NCI-H526 (cell line): ENCODE measurements around the gene NTPCR.
"Not testable (repeated sequence)": the region's sequence is repeated elsewhere in the genome, so short reads cannot be mapped to it uniquely, and the experiment has no call there.

Source experiments
- DNase-seq, 2 experiments: peaks; one replicate each; lab custom pipeline; 2025; lab: John Stamatoyannopoulos, UW

Gene NTPCR, protein sequence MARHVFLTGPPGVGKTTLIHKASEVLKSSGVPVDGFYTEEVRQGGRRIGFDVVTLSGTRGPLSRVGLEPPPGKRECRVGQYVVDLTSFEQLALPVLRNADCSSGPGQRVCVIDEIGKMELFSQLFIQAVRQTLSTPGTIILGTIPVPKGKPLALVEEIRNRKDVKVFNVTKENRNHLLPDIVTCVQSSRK

DNA sequence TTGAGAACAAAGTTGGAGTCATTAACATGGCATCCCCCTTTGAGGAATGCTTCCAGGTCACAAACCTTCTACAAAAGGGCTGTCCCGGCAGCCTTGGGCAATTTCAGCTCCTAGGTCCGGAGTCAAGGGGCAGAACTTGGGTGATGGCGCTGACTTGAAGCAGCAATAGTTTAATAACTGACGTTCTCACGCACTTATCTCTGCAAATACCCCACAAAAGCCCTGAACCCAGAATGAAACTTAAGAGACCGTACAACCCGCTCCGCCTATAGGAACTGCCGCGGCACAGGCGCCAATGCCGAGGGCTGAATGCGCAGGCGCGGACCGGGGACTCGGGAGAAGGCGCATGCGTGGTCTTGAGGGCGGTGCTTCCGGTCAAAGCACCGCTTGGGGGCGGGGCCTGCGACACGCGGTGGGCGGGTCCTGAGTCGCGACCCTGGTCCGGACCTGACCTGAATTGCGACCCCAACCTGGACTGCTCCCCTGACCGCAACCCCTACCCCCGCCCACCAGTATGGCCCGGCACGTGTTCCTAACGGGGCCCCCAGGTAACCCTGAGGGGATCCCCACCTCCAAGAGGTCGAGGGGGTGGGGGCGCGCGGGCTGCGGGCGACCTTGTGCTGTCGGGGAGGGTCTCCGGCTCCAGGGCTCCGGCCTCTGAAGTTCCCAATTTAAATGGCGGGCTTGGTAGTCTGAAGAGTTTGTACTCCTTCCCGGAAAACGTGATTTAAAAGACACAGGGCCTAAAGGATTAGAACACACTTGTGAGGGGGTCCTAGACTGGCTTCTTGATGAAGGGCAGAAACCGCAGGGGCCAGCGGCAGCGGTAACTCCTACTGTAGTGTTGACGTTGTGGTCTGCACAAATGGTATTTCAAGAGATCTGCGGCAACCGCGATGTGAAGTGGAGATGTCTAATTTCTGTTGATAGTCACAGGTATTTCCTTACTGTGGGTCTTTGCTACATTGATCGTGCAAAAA is at the start of gene NTPCR:
Gene NTPCR (plus strand): TSS at position 415 of the 980 bp plus-strand sequence. CDS start 100 bp downstream, at position 515.
- peak; percentile 45 to 94 for DNase-seq

DNA sequence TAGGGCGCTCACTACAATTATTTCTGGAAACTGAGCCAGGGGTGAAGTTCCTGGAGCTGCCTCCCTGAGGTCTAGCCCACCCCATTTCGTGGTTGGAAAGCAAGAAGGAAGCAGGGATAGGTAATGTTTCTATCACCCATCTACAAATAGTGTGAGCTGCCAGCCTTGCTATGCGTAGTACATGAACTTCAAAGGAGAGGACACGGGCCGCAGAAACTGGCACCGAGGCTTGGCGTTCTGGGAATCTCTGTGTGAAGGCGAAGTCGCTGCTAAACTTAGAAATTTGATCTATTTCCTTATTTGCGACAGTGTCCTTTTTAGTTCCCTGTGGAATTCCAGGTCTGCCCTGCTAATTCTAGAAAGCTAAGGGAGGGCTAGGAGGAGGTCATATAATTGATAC is 49.6 kb upstream of the NTPCR start:
- no peak for DNase-seq

DNA sequence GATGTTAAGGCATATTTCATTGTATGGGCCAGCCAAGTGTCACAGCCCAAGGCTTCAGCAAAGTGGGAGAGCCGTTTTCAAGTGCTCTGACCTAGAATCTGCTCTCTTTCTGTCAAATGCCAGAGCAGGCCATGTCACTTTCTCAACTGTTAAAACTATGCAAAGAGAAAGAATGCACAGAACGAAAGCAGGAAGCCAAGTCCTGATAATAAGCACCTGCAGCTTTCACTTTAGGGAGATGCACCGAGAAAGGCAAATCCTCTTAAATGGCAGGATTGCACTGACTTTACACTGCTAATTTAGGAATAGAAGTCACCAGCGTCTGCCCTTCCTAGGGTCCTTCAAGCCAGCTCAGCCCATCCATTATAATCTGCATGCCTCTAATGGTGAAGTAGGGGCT is 49.2 kb upstream of the NTPCR start:
- DNase-seq = no peak

DNA sequence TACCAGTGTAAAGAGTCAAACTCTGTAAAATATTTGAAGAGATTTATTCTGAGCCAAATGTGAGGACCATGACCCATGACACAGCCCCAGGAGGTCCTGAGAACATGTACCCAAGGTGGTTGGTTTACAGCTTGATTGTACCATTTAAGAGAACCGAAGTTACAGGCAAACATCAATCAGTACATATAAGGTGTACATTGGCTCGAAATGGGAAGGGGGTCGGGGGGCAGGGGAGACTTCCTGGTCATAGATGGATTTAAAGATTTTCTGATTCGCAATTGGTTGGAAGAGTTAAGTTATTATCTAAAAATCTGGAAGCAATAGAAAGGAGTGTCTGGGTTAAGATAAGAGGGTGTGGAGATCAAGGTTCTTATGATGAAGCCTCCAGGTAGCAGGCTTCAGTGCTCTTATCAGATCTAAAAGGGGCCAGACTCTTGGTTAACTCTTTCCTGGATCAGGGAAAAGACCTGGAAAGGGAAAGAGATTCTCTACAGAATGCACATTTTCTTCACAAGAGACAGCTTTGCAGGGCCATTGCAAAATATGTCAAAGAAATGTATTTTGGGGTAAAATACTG is 47.5 kb upstream of the NTPCR start:
- DNase-seq = no peak

DNA sequence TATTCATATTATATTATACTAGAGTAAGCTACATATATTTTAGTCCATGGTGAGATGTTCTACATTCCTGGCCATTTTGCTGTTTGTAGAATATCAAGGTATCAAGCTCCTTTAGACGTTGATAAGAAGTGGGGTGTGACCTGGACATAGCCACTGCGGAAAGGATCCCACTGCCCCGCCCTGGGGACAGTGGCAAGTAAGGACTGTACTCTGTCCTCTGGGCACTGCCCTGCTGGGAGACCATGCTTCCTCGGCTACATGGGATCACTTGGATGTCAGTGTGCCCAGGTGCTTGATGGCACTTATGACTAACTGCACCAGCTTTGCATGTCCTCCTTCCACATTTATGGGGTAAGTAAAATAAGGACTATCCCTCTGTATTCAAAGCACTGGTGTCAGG is 46.3 kb upstream of the NTPCR start:
- no peak for DNase-seq

DNA sequence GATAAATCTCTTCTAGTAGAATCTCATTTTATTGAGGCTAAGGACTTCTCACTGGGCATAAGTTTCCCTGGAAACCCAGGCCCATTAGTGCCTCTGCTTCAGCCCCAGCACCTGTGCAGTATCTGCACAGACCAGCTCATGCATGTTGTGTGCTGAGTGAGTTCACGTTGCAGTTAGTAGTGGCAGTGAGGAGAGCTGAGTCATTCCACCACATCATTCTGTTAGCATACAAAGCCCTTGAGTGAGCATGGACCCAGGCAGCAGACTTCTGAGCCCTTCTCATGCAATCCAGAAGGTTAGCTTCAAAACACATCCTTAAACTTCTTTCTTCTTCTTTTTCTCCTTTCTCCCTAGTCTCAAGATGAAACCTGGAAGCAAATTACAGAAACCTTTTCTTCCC is 45.8 kb upstream of the NTPCR start:
- no peak for DNase-seq

DNA sequence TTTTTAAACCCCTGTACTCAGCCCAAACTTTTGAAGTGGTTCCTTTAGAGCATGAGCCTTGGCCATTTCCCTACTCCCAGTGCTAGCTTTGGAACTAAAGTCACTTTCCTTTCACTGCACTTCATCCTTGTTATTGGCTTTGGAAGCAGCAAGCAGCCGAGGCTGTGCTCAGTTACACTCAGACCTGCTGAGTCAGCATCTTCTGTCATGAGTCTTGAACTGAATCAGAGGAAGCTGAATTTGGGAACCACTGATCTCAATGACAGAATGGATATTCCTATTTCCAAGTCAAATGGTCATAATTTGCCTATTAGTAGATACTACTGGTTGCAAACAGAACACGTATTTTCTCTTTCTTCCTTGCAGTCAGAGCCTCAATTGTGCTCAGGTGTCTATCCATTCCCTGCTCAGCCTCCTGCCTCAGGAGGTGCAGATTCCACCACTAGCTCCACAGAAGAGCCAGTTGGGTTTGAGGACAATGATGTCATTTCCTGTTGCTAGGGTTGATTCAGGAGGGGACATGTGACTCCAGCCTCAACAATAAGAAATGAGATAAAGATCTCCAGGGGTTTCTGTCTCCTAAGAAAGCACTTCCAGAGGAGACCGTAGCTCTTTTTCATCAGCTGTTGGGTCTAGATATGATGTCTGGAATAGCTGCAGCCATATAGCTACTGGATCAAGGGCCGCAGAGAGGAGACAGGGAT is 44.9 kb upstream of the NTPCR start:
- peak; percentile 50 to 63 for DNase-seq

DNA sequence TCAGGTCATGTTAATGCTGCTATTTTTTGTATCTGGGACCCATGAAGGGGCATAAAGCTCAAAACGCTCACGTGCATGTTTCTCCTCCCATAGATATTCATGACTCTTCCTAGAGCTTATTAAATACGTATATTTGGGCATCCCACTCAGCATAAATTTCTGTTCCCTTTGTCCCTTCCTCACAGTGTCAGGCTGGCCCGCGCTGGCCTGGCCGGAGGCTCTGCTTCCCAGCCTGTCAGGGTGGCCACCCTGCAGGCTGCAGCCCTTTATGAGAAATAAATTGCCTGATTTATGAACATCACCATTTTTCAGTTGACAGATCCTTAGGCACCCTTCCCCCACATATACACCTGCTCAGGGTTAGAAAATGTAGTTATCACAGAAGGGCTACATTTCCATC is 44.0 kb upstream of the NTPCR start:
- no peak for DNase-seq

DNA sequence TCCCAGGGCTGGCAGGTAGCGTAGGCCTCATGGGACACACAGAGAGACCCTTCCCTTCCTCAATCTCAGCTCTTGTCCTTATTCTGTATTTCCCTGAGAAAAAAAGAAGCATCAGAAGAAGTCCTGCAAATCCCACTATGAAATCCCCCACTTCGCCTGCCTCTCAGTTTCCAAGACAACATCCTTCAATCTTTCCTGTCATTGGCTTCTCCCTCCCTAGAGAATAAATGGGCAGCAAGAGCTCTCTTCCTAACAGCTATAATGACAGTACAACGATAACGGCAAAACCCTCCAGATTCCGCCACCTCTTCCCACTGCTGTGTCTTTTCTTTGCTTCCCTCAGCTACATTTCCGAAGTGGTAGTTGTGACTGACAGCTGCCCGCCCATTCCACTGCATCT is 41.6 kb upstream of the NTPCR start:
- DNase-seq = no peak

DNA sequence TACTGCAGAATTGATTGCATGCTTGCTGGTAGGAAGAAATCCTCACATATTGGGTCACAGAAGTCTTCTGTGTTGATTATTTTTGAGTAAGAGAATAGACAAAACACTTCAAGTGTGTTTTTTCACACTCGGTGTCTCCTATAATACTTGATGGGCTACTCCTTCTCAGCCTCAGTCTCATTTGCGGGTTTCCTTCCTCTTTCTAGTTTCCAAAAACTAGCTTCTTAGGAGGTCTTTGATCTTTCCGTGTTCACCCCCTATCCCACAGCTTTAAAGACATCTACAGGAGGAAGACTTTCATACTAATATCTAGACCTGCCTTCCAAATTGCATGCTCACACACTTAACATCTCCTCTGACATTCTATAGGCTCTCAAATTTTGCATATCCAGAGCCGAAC is 40.7 kb upstream of the NTPCR start:
- DNase-seq = no peak

DNA sequence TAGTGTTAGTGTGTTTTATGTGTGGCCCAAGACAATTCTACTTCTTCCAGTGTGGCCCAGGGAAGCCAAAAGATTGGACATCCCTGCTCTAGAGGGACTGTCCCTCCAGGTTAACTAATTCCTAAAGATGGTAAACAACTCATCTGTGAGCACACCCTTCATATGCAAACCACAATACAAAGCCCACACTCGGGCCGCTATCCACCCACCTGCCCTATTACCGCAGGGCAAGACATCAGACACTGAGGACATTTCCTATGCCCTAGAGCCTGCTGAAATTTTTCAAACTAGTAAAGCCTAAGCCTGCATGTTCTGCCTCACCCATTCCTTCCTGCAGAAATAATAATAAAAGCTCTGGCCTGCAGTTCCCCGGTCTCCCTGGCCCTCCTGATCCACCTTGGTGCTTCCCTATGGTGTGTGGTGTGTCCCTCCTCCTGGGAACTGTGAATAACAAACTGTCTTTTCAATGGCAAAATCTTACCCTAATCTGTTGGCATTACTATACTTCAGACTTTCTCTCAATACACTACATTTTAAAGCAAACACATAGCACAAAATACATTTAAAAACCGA is 39.3 kb upstream of the NTPCR start:
- DNase-seq = peak in 1 of 2 experiments; percentile 43

DNA sequence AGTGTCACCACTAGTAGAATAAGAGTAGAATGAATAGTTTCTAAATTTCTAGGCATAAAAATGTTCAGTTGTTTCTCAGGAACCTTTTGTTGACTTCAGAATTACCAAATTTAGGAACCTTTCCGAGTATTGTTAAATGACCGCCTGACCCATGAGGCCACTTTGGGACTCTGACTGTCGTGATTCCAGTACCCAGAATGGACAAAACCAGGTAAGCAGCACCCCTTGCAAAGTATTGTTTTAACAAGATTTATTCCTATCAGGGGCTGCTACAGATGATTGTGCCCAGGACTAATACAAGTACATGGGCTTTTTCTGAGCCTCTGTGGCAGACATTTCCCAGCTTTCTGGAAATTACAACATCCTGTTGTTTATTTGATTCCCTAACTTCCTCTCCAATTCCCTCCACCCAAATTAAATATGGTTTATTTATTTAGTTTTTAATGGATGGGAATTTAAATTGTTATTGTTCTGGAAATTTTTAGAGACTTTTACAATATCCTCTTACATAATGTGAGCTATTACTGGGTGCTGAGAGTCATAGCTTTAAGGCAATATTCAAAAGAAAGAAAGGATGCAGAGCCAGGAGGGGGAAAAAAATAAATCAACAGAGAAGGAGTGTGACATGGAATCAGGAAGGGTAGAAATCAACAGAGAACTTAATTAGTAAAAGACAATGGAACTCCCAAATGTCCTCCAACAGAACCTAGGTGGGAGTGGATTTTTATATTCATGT is 37.4 kb upstream of the NTPCR start:
- no peak for DNase-seq

DNA sequence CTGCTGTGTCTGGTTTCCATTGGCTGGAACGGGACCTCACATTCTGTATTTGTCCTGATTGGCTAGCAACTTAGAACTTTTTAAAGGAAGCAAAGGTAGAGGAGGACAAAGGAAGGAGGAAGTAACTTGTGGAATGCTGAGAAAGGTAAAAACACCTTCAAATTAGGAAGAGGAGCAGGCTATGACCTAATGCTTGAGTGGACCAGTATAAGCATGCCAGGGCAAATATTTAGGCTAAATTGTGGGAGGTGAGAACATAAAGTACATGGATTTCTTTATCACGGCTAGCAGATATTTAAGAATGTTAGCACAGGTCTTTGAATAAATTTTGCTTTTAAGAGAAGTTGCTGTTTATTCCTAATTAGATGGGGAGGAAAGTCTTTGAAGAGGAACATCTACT is 36.1 kb upstream of the NTPCR start:
- not testable (repeated sequence) for DNase-seq

DNA sequence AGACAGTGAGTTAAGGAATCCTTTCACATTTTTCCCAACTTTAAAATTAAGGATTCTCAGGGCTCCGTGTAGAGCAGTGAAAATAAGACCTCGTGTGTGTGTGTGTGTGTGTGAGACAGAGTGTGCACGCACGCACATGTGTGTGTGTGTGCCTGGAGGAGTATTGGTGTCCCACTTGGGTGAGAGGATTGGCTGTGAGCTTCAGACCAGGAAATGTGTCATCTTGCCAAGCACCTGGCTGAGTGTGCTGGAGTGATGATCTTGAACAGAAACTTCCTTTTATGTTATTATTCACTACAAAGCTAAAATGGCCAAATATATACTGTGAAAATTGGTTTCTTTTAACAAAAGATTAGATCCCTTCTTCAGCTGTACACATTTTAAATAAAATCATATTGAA is 35.2 kb upstream of the NTPCR start:
- DNase-seq = no peak

DNA sequence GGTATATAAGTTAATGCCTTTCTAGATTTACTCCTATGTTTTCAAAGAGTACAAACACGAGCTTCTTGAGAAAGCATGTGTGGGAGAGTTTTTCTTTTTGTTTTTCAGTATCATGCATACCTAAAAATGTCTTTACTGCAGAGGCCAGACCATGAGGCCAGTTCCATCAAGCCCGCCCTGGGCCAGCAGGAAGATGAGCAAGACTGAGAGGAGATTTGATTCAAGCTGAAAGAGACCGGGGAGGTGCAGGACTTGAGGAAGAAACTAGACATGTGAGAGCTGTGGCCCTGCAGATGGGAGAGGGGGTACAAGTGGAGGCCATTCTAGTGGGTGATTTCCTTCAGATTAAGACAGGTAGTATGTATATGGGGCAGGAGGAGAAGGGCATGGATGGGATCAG is 33.4 kb upstream of the NTPCR start:
- DNase-seq = no peak

DNA sequence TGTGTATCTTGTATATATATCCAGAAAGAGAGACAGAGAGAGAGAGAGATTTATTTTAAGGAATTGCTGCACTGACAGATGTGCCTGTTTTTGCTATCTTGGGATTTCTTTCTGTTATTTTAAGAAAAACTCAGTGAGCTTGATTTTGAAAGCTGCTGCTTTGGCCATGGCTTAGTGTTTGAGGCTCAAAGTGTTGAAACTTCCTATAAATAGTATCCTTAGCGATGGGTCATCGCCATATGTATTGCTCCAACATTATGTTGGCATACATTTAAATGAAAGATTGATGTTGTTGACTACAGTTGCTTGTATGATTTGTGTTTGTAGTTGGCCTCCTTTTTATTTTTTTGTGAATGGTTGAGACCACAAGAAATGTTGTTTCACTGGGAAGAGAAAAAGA is 29.0 kb upstream of the NTPCR start:
- DNase-seq = no peak

DNA sequence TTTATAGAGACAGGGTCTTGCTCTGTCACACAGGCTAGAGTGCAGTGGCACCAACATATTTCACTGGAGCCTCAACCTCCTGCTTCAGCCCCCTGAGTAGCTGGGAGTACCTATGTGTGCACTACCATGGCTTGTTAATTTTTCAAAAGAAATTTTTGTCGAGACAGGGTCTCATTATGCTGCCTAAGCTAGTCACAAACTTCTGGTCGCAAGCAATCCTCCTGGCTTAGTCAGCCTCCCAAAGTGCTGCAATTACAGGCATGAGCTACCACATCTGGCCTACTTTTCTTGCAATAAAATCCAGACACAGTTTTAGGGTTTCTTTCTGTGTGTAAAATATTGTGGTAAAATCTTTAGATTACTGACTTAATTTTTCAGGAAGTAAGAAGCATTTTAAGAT is 27.9 kb upstream of the NTPCR start:
- DNase-seq = no peak

DNA sequence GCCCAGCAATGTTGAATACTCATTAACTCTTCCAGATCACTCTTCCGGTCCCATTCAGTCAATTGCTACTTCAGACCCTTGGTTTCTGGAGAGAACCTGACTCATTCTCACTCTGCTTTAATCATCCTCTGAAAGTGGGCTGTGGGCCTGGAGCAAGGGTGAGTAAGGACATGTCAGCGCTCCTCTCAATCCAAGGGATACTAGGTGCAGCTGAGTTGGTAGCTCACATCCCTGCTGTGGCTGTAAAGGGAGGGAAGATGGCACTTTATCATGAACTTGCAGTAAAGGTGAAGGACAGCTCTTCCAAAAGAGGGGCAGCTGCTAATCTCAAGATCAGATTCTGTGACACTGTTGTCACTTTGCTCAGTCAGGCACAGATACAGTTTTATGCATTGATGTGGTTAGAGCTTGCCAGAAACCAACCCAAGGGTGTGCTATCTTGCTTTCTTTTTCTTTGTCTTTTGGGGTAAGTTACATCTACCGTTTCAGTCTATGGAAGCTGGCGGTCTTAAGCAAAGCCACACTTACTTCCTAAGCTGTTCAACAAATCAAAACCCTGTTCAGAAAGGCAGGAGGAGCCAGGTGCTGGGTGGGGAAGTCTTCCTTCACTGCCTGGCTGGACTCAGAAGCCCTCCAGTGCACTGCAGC is 26.5 kb upstream of the NTPCR start:
- no peak for DNase-seq

DNA sequence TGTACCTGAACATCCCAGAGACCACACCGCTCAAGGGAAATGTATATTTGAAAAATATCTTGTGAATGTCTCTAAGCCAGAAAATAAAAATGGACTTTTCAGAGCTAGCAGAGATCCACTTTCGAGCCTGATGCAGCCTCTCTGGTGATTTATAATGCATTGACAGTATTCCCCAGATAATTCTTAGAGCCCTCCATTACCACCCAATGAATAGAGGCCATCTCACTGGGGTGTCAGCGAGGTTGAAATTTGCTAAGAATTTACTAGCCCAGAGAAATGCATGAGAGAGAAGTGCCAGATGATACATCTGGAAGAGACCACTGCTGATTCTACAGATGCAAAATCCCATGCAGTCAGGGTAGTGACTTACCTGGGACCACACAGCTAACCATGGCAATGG is 25.5 kb upstream of the NTPCR start:
- DNase-seq = no peak

DNA sequence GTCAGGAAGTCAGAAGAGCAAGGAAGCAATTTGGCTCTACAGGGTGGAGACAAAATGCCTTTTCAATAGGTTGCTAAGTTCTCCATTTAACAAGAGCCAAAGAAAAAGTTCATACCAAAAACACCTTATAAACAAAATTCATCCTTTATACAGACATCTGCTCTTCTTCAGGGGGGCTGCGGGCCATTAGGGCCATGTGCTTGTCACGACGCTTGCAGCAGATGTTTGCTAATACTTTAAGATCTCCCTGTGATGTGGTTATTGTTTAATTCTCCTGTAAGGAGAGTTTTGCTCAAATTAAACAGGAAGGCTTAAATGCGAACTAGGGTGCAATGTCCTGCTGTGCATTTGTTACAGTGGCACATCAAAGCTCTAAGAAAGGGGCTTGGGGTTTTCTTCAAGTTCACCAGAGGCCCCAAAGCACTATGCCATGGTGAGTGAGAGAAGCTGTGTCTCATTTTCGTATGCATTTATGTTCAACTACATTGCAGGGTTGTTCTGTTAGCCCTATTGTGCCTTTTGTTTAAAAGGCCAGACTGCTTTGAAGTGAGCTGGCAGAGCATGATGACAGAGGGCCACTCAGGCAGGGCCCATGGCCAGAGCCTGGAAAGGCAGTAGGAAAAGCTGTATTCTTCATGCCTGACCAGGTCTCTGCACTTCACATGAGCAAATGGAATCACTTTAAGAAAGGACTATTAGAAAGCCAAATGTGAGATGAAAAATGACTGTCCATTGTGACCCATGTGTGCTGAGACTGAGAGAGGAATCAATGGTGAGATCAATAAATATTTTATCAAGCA is 24.8 kb upstream of the NTPCR start:
- no peak for DNase-seq
